HCT116 (cell line): ENCODE measurements around the gene CYP2S1. TPM values are rescaled to one million over a fixed set of nuclear protein-coding genes. Genes with fewer than 3 reads are reported as not detected.

ENCODE experiments used
- ATAC-seq: fragments of 200-7000 bp; cut with Tn5 transposase; 2 replicates; pipeline ENCODE4 v1.9.1; 2020; ENCODE audit warnings: mild to moderate bottlenecking, moderate library complexity
- BruUV-seq: library from RNA; stranded (reverse); fragments of 400-500 nt; replicated peaks from 2 replicates; lab custom pipeline; 2021; lab: Mats Ljungman, UMichigan
- CTCF ChIA-PET: fragments of 300-600 bp; sonication (Branson Sonifier 250); formaldehyde crosslinking; loops from one replicate; lab custom pipeline; 2021; ENCODE audit warnings: antibody characterized with exemption; lab: Charles Lee
- POLR2A ChIA-PET: fragments of 300-600, 350-600 bp; sonication (Branson Sonifier 250); formaldehyde crosslinking; loops from one replicate; lab custom pipeline; 2021; ENCODE audit warnings: antibody characterized with exemption; lab: Charles Lee
- RAD21 ChIA-PET, 2 experiments: fragments of 300-600 bp; sonication (Branson Sonifier 250); formaldehyde crosslinking; loops; one replicate each; lab custom pipeline; 2023; ENCODE audit warnings: low total read pairs in 2 of 2; ENCODE audit not compliant: uncharacterized antibody in 2 of 2, unreplicated experiment in 2 of 2, low non-redundant PET in 1 of 2; lab: Charles Lee
- DNase-seq: peaks from one replicate; pipeline ENCODE4 v3.0.0-alpha.2; 2010; ENCODE audit warnings: low read depth, low spot score
- H2AFZ ChIP-seq: fragments of 200-600 bp; shearing (Covaris generic), sonication (generic); 2 replicates; pipeline ENCODE4 v1.6.1; 2017; ENCODE audit warnings: low read depth, mixed run types, mixed read lengths, antibody characterized with exemption, low read length; ENCODE audit not compliant: poor library complexity, severe bottlenecking
- H3K27ac ChIP-seq: 2 replicates; pipeline ENCODE4 v1.5.1; 2012; ENCODE audit warnings: low read depth, low read length
- H3K27me3 ChIP-seq: fragments of 200-600 bp; sonication (generic); 2 replicates; pipeline ENCODE4 v1.6.1; 2016; ENCODE audit warnings: mixed run types, low read length, mixed read lengths; ENCODE audit not compliant: insufficient read depth
- H3K36me3 ChIP-seq, 2 experiments: fragments of 200-500 bp in 1 of 2; fragments of 200-600 bp in 1 of 2; sonication (Bioruptor generic) in 1 of 2; sonication (generic) in 1 of 2; 2 replicates each; pipeline versions ENCODE4 v1.5.1 to v1.6.1; 2014 to 2016; ENCODE audit warnings: low read length in 2 of 2, inconsistent platforms in 1 of 2, mixed read lengths in 1 of 2, mixed run types in 1 of 2; ENCODE audit not compliant: insufficient read depth in 2 of 2, control insufficient read depth in 1 of 2
- H3K4me1 ChIP-seq, 2 experiments: fragments of 200-600 bp in 1 of 2; sonication (generic) in 1 of 2; 2 replicates each; pipeline versions ENCODE4 v1.5.1 to v1.6.1; 2012 to 2017; ENCODE audit warnings: low read length in 2 of 2, inconsistent platforms in 1 of 2, mild to moderate bottlenecking in 1 of 2, mixed read lengths in 1 of 2, mixed run types in 1 of 2, moderate library complexity in 1 of 2; ENCODE audit not compliant: insufficient read depth in 2 of 2, control insufficient read depth in 1 of 2
- H3K4me2 ChIP-seq: fragments of 200-600 bp; sonication (generic); 2 replicates; pipeline ENCODE4 v1.6.1; 2017; ENCODE audit warnings: mixed run types, low read length, mixed read lengths
- H3K4me3 ChIP-seq, 2 experiments: fragments of 200-600 bp in 1 of 2; sonication (generic) in 1 of 2; replicated peaks in 1 of 2; 2 replicates each; pipeline ENCODE4 v1.5.1; 2011 to 2016; ENCODE audit warnings: low read length in 2 of 2, control low read depth in 1 of 2, low read depth in 1 of 2, mild to moderate bottlenecking in 1 of 2, mixed read lengths in 1 of 2, mixed run types in 1 of 2
- H3K79me2 ChIP-seq: fragments of 200-600 bp; sonication (generic); 2 replicates; pipeline ENCODE4 v1.6.1; 2017; ENCODE audit warnings: mild to moderate bottlenecking, mixed run types, low read length, moderate library complexity, mixed read lengths; ENCODE audit not compliant: insufficient read depth
- H3K9ac ChIP-seq: fragments of 200-600 bp; sonication (generic); 2 replicates; pipeline ENCODE4 v1.6.1; 2016; ENCODE audit warnings: low read length, mixed read lengths
- H3K9me2 ChIP-seq: fragments of 200-600 bp; sonication (generic), shearing (Covaris generic); 2 replicates; pipeline ENCODE4 v1.6.1; 2017; ENCODE audit warnings: mixed run types, mild to moderate bottlenecking, moderate library complexity; ENCODE audit not compliant: insufficient read depth
- H3K9me3 ChIP-seq, 2 experiments: fragments of 200-500 bp in 1 of 2; fragments of 200-600 bp in 1 of 2; sonication (Bioruptor generic) in 1 of 2; sonication (generic) in 1 of 2; 2 replicates each; pipeline ENCODE4 v1.6.1; 2014 to 2017; ENCODE audit warnings: low read length in 2 of 2, mixed read lengths in 2 of 2, inconsistent platforms in 1 of 2, low read depth in 1 of 2, mild to moderate bottlenecking in 1 of 2, mixed run types in 1 of 2, moderate library complexity in 1 of 2; ENCODE audit not compliant: control insufficient read depth in 1 of 2, insufficient read depth in 1 of 2
- H4K20me1 ChIP-seq: fragments of 200-600 bp; sonication (generic), shearing (Covaris generic); 2 replicates; pipeline ENCODE4 v1.6.1; 2017; ENCODE audit warnings: mixed run types, mild to moderate bottlenecking, moderate library complexity; ENCODE audit not compliant: insufficient read depth
- CEBPB ChIP-seq: IDR thresholded peaks from 2 replicates; pipeline ENCODE4 v1.6.1; 2012; ENCODE audit warnings: low read depth
- CTCF ChIP-seq, 3 experiments: fragments of 200-600 bp in 1 of 3; sonication (generic) in 1 of 3; IDR thresholded peaks in 2 of 3; conservative IDR thresholded peaks in 1 of 3; 2 replicates each; pipeline ENCODE4 v1.5.1; 2012 to 2017; ENCODE audit warnings: low read depth in 2 of 3, low read length in 2 of 3, antibody characterized with exemption in 1 of 3, borderline replicate concordance in 1 of 3, control low read depth in 1 of 3, mild to moderate bottlenecking in 1 of 3, mixed read lengths in 1 of 3, mixed run types in 1 of 3, moderate library complexity in 1 of 3; ENCODE audit not compliant: insufficient read depth in 1 of 3
- EGR1 ChIP-seq: IDR thresholded peaks from 2 replicates; pipeline ENCODE4 v1.6.1; 2012; ENCODE audit warnings: low read depth
- EZH2 ChIP-seq: fragments of 200-600 bp; sonication (generic); IDR thresholded peaks from 2 replicates; pipeline ENCODE4 v1.6.1; 2017; ENCODE audit warnings: antibody characterized with exemption, mixed run types
- EZH2phosphoT487 ChIP-seq: fragments of 200-600 bp; IDR thresholded peaks from 2 replicates; pipeline ENCODE4 v1.6.1; 2018; ENCODE audit warnings: antibody characterized with exemption, borderline replicate concordance
- FOSL1 ChIP-seq: IDR thresholded peaks from 2 replicates; pipeline ENCODE4 v1.6.1; 2012; ENCODE audit warnings: low read depth
- POLR2A ChIP-seq: IDR thresholded peaks from 2 replicates; pipeline ENCODE4 v1.7.0; 2011; ENCODE audit warnings: borderline replicate concordance; ENCODE audit not compliant: insufficient read depth, insufficient read length; ENCODE audit errors: extremely low read depth
- SIN3A ChIP-seq: IDR thresholded peaks from 2 replicates; pipeline ENCODE4 v1.6.1; 2012; ENCODE audit warnings: low read depth
- TCF7L2 ChIP-seq: IDR thresholded peaks from 2 replicates; pipeline ENCODE4 v1.7.0; 2011; ENCODE audit warnings: borderline replicate concordance, inconsistent platforms; ENCODE audit not compliant: insufficient read depth, insufficient read length; ENCODE audit errors: extremely low read depth
- intact Hi-C: fragments of 100-400 bp; cut with micrococcal nuclease; formaldehyde crosslinking; loops from 2 replicates; pipeline ENCODE4 v1.10.0; 2022
- total RNA-seq: library from RNA; stranded (reverse); gene quantifications from one replicate; pipeline ENCODE4 v1.2.1, GENCODE V29; 2021; ENCODE audit not compliant: unreplicated experiment

CYP2S1 gene
- total RNA-seq, 1 experiment from 2014 or later = 17.6 TPM

- intact Hi-C loops = no loop called here
- Histone ChIP-seq H3K27me3 (no peaks in the 10 kb centered on the region), H3K79me2 (no peaks in the 10 kb centered on the region), H4K20me1 (no peaks in the 10 kb centered on the region), H3K27ac (no peak overlapping the region), H3K4me1 (no peaks in the 10 kb centered on the region), H3K36me3 (peaks cover 4 to 53% of the 10 kb centered on the region in 2 experiments; a peak in 2 of 4 replicates), H2AFZ (no peak overlapping the region), H3K4me2 (no peak overlapping the region), H3K9me2 (no peaks in the 10 kb centered on the region), H3K9me3 (no peaks in the 10 kb centered on the region), H3K9ac (no peak overlapping the region)
- ChIA-PET CTCF (no interaction called here), POLR2A (no interaction called here), RAD21 (no interaction called here)
- no peak for DNase-seq
- no TSS peak for BruUV-seq
- TF ChIP-seq CTCF (IDR thresholded peaks at IDR 0.05 in 2 of 3, conservative IDR thresholded peaks at IDR 0.05 in 1 of 3; ENCODE audit: borderline replicate concordance in 1 of 3, insufficient read depth in 1 of 3, low read depth in 2 of 3, low read length in 2 of 3) = no peak
- TF ChIP-seq FOSL1 = no peak
- TF ChIP-seq, all 23 proteins: peak for 0
- ATAC-seq = no peak
- H3K4me3 ChIP-seq = no peak overlapping the region
Observed at GRCh38 chr19:41239961-41240574, 47.0 kb downstream of the CYP2S1 start.

- RAD21 ChIA-PET = no interaction called here
- H3K4me1 ChIP-seq = no peaks in the 10 kb centered on the region
- intact Hi-C loops = no loop called here
- no TSS peak for BruUV-seq
- H3K9me2 ChIP-seq = no peaks in the 10 kb centered on the region
- no peak overlapping the region for H3K27ac ChIP-seq
- DNase-seq (no peak), ATAC-seq (no peak)
- no peaks in the 10 kb centered on the region; a peak in 1 of 4 replicates for H3K9me3 ChIP-seq
- no peak overlapping the region for H3K9ac ChIP-seq
- no peaks in the 10 kb centered on the region for H3K79me2 ChIP-seq
- no peak overlapping the region for H3K4me3 ChIP-seq
- H3K27me3 ChIP-seq = no peaks in the 10 kb centered on the region
- H4K20me1 ChIP-seq = no peaks in the 10 kb centered on the region
- no peak overlapping the region for H2AFZ ChIP-seq
- no peak overlapping the region for H3K4me2 ChIP-seq
- CTCF ChIA-PET = no interaction called here
- H3K36me3 ChIP-seq = peaks cover 4 to 58% of the 10 kb centered on the region in 2 experiments
- POLR2A ChIA-PET = no interaction called here
- TF ChIP-seq POLR2A = no peak
- TF ChIP-seq EZH2 = no peak
- no peak for TF ChIP-seq SIN3A
- TF ChIP-seq CEBPB = no peak
- TF ChIP-seq TCF7L2 = no peak
- no peak for TF ChIP-seq FOSL1
- TF ChIP-seq EGR1 = no peak
- TF ChIP-seq EZH2phosphoT487 = no peak
Observed at GRCh38 chr19:41241859-41242258, 48.8 kb downstream of the CYP2S1 start.
